NB4 (cell line): ENCODE data around the gene ROBO2.

Experiments used
- MYC ChIP-seq: IDR thresholded peaks from 2 replicates; pipeline ENCODE4 v1.6.1; 2011; ENCODE audit warnings: low read depth, low read length
- POLR2A ChIP-seq: IDR thresholded peaks from 2 replicates; pipeline ENCODE4 v1.6.1; 2011; ENCODE audit warnings: mild to moderate bottlenecking; ENCODE audit not compliant: insufficient read length; ENCODE audit errors: extremely low read depth
- TF ChIP-seq, protein P1 (sequence below): IDR thresholded peaks from one replicate; pipeline ENCODE4 v1.5.1; 2012; ENCODE audit warnings: low read depth, low read length
- TF ChIP-seq, protein P2 (sequence below): IDR thresholded peaks from 2 replicates; pipeline ENCODE4 v1.6.1; 2011; ENCODE audit warnings: low read depth, low read length

DNA sequence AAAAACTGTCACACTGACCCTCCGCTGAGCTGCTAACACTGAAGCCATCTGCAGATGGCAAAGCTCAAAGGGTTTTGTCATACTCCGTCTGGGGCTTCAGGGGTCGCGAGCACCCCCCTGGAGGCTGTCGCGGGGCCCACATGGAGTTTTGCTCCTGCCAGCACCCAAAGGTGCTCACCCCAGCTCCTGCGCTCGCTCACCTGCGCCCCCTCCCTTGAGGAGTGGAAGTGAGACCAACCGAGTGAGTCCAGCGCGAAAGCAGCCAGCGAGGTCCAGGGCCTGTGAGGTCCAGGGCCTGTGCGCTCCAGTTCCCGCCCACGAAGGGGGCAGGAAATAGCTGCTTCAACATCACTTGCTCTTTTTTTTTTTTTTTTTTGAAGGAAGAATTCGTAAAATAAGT, 208.5 kb downstream of the ROBO2 start:
- no peak for TF ChIP-seq POLR2A
- TF ChIP-seq, protein P1, sequence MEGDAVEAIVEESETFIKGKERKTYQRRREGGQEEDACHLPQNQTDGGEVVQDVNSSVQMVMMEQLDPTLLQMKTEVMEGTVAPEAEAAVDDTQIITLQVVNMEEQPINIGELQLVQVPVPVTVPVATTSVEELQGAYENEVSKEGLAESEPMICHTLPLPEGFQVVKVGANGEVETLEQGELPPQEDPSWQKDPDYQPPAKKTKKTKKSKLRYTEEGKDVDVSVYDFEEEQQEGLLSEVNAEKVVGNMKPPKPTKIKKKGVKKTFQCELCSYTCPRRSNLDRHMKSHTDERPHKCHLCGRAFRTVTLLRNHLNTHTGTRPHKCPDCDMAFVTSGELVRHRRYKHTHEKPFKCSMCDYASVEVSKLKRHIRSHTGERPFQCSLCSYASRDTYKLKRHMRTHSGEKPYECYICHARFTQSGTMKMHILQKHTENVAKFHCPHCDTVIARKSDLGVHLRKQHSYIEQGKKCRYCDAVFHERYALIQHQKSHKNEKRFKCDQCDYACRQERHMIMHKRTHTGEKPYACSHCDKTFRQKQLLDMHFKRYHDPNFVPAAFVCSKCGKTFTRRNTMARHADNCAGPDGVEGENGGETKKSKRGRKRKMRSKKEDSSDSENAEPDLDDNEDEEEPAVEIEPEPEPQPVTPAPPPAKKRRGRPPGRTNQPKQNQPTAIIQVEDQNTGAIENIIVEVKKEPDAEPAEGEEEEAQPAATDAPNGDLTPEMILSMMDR = no peak
- no peak for TF ChIP-seq MYC
- TF ChIP-seq, protein P2, sequence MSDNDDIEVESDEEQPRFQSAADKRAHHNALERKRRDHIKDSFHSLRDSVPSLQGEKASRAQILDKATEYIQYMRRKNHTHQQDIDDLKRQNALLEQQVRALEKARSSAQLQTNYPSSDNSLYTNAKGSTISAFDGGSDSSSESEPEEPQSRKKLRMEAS = no peak
